Activated naive CD8-positive, alpha-beta T cell treated with anti-CD3 and anti-CD28 coated beads for 36 hours (primary cell): ENCODE results near the gene CDK5RAP3. TPM values are rescaled to one million over a fixed set of nuclear protein-coding genes. Genes with fewer than 3 reads are reported as not detected.
"Not testable (repeated sequence)": the region's sequence is repeated elsewhere in the genome, so short reads cannot be mapped to it uniquely, and the experiment has no call there.

Experiments used
- DNase-seq: peaks from one replicate; pipeline ENCODE4 v3.0.0; 2021
- H3K27ac Mint-ChIP-seq: one replicate; pipeline ENCODE4 v1.8.0; 2022; ENCODE audit warnings: mild to moderate bottlenecking, moderate library complexity, mixed read lengths
- H3K27me3 Mint-ChIP-seq: one replicate; pipeline ENCODE4 v1.8.0; 2022; ENCODE audit warnings: mild to moderate bottlenecking, mixed read lengths
- H3K36me3 Mint-ChIP-seq: one replicate; pipeline ENCODE4 v1.8.0; 2021; ENCODE audit warnings: mild to moderate bottlenecking, mixed read lengths
- H3K4me1 Mint-ChIP-seq: one replicate; pipeline ENCODE4 v1.8.0; 2021; ENCODE audit warnings: mixed read lengths
- H3K4me3 Mint-ChIP-seq: one replicate; pipeline ENCODE4 v1.8.0; 2022; ENCODE audit warnings: mild to moderate bottlenecking, moderate library complexity, mixed read lengths
- H3K9me3 Mint-ChIP-seq: one replicate; pipeline ENCODE4 v1.8.0; 2022; ENCODE audit warnings: mixed read lengths
- total RNA-seq, 2 experiments: library from RNA; stranded (reverse); gene quantifications; one replicate each; pipeline ENCODE4 v1.2.3, GENCODE V29; 2021

CDK5RAP3 gene
- total RNA-seq, 2 experiments from 2014 or later, result 163 to 168 TPM

DNA sequence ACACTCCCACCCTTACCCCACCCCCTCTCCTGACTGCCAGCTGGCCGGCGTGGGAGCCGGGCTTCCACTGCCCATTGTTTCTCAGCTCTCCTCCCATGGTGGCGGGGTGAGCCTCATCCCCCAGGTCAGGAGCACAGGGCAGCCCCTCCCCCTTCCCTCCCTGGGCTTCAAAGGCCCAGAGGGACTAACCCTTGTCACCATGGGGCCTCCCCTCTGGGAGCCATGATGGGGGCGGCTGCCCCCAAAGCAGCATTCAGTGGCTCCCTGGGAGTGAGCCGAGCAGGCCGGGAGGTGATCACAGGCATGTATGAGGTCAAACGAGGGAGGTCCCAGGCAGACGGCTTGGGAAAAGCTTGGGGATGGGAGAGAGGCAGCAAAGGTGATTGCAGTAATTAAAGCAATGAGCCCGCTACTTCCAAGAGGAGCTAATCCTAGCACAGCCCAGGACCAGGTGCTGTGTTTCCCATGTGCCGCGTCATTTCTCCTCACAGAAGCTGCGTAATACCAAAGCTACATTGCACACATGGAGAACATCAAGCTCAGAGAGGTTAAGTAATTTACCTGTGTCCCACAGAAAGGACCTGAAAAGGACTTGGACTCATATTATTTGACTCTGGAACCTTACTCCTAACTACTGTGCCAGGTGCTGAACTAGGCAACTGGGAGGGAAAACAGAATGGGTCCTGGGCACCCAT lies 24.5 kb downstream of the CDK5RAP3 start:
- DNase-seq, result no peak
- H3K27ac Mint-ChIP-seq, result no peak overlapping the region

DNA sequence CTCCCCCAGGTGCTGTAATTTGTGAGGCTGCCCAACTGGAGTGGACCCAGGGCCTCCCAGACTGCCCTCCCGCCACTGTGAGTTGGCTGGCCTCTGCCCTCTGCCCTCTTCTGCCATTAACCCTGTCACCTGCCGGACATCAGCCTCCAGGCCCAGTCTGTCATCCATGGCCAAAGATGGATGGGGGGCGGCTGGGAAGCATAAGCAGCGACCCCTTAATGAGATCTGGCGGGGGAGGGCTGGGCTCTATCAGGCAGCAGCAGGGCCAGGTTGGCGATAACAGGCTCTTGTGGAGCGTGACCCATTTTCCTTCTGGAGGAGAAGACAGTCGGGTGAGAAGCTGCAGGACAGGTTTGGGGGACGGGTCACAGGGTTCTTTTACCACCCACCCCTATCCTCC lies 25.3 kb downstream of the CDK5RAP3 start:
- H3K27me3 Mint-ChIP-seq, result no peaks in the 10 kb centered on the region
- no peaks in the 10 kb centered on the region for H3K9me3 Mint-ChIP-seq
- H3K4me1 Mint-ChIP-seq, result no peaks in the 10 kb centered on the region
- no peak for DNase-seq
- H3K4me3 Mint-ChIP-seq, result no peak overlapping the region
- H3K36me3 Mint-ChIP-seq, result no peaks in the 10 kb centered on the region
- H3K27ac Mint-ChIP-seq, result no peak overlapping the region

More for the DNA sequence above, 24.5 kb downstream of the CDK5RAP3 start:
- H3K9me3 Mint-ChIP-seq, result no peaks in the 10 kb centered on the region
- no peak overlapping the region for H3K4me3 Mint-ChIP-seq
- H3K36me3 Mint-ChIP-seq, result no peaks in the 10 kb centered on the region
- no peaks in the 10 kb centered on the region for H3K4me1 Mint-ChIP-seq
- no peaks in the 10 kb centered on the region for H3K27me3 Mint-ChIP-seq

DNA sequence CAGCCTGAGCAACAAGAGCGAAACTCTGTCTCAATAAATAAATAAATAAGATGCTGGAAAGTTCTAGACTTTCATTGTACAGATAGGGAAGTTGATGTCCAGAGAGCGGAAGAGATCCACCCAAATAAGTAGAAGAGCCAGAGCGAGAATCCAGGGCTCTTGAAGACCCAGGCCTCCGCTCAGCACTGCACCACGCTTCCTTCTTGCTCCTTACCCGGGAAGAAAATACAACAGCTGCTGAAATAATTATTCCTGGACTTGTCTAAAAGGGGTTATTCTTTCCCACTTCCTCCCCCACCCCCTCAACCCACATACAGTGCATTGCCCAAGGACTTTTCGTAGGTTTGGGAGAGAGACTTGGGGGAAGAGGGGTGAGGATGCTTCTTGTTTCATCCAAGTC lies 26.7 kb downstream of the CDK5RAP3 start:
- H3K4me1 Mint-ChIP-seq, result no peaks in the 10 kb centered on the region
- no peaks in the 10 kb centered on the region for H3K36me3 Mint-ChIP-seq
- H3K27me3 Mint-ChIP-seq, result no peaks in the 10 kb centered on the region
- no peak for DNase-seq
- H3K4me3 Mint-ChIP-seq, result no peak overlapping the region
- H3K27ac Mint-ChIP-seq, result no peak overlapping the region
- H3K9me3 Mint-ChIP-seq, result no peaks in the 10 kb centered on the region

DNA sequence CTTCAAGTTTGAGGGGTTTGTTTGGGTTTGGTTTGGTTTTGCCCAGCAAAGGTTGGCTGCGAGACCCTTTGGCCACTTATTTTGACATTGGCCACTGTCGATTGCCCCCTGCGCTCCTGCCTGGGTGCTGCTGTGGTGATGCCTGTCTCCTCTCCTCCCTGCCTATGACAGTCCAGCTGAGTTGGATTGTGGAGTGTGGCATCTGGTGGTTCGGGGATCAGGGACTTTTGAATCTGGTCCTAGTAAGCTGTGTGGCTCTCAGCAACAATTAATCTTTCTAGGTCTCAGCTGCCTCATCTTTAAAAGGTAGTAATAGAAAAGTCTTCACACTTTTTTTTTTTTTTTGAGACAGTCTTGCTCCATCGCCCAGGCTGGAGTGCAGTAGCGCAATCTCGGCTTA lies 27.1 kb downstream of the CDK5RAP3 start:
- Mint-ChIP-seq H3K27ac (no peak overlapping the region), H3K4me3 (no peak overlapping the region), H3K36me3 (no peaks in the 10 kb centered on the region), H3K4me1 (peaks cover 2% of the 10 kb centered on the region), H3K9me3 (no peaks in the 10 kb centered on the region), H3K27me3 (peaks cover 3% of the 10 kb centered on the region)
- no peak for DNase-seq

DNA sequence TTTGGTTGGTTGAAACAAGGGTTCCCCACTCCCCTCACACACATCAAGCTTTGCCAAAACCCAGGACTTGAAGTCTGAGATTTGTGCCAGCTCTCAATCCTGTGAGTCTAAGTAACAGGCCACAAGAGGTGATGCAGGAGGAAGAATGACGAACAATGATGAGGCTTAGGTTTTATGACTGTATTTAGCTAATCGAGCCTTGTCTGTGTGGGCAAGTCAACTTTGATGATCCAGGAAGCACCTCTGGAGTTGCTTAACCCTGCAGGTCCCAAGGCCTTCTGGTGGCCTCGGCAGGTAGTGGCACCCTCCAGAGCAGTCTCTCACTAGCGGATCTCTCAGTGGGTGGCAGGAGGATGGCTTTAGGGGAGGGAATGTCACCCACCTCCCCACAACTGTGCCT lies 28.7 kb downstream of the CDK5RAP3 start:
- H3K27ac Mint-ChIP-seq, result no peak overlapping the region
- no peaks in the 10 kb centered on the region for H3K36me3 Mint-ChIP-seq
- H3K9me3 Mint-ChIP-seq, result no peaks in the 10 kb centered on the region
- H3K4me1 Mint-ChIP-seq, result peaks cover 2% of the 10 kb centered on the region
- H3K27me3 Mint-ChIP-seq, result peaks cover 10% of the 10 kb centered on the region
- DNase-seq, result no peak
- H3K4me3 Mint-ChIP-seq, result no peak overlapping the region

DNA sequence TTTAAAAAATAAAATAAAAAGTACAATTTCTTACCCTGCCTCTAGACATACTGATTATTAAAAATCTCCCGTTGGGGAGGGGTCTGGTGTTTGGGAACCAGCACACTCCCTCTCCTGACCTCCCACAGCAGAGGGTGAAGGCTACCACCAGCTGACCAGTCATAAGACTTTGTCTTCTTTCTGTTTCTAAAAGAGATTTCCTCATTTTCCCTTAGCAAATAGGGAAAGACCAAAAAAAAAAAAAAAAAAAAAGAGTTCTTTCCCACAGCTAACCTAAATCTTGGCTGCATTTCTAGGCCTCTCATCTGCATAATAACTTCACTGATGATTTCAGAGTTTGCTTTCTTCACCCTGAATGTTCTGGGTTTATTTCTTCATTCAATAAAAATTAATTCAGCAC lies 30.3 kb downstream of the CDK5RAP3 start:
- H3K27me3 Mint-ChIP-seq, result peaks cover 14% of the 10 kb centered on the region
- no peak for DNase-seq
- H3K9me3 Mint-ChIP-seq, result no peaks in the 10 kb centered on the region
- H3K36me3 Mint-ChIP-seq, result no peaks in the 10 kb centered on the region
- no peak overlapping the region for H3K4me3 Mint-ChIP-seq
- no peak overlapping the region for H3K27ac Mint-ChIP-seq
- peaks cover 2% of the 10 kb centered on the region for H3K4me1 Mint-ChIP-seq

DNA sequence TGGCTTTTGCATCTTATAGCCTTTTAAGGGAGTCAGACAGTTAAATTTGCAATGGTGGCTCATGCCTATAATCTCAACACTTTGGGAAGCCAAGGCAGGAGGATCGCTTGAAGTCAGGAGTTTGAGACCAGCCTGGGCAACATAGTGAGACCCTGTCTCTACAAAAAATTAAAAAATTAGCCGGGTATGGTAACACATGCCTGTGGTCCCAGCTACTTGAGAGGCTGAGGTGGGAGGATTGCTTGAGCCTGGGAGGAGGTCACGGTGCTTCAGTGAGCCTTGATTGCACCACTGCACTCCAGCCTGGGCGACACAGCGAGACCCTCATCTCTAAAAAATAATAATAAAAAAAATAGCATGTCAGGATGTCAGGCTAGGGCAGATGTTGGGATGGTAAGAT lies 30.7 kb downstream of the CDK5RAP3 start:
- H3K36me3 Mint-ChIP-seq, DNase-seq, H3K9me3 Mint-ChIP-seq, H3K4me1 Mint-ChIP-seq, H3K27ac Mint-ChIP-seq, H3K4me3 Mint-ChIP-seq: not testable (repeated sequence)
- peaks cover 14% of the 10 kb centered on the region for H3K27me3 Mint-ChIP-seq

DNA sequence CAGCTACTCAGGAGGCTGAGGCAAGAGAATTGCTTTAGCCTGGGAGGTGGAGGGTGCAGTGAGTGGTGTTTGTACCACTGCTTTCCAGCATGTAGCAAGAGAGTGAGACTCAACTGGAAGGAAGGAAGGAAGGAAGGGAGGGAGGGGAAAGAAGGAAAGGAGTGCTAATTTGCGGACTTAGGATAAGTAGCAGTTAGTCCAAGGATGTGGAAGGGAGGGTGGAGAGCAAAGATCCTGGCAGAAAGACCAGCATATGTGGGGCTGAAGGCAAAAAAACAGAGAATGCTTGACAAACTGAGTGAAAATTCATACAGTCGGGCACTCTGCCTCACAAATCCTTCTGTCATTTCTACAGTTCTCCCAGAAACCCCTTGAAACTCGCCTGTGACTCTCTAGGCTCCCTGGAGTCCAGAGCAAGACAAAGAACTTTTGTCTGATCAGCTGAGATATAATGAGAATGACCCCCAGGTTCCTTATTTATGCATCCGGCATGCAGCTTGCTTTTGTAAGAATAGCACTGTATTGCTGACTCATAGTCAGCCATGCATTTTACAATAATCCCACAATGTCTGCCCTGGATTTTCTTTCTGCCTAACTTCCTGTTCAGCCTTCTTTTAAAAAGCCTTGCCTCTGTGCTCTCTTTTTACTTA lies 31.5 kb downstream of the CDK5RAP3 start:
- H3K4me3 Mint-ChIP-seq, result no peak overlapping the region

DNA sequence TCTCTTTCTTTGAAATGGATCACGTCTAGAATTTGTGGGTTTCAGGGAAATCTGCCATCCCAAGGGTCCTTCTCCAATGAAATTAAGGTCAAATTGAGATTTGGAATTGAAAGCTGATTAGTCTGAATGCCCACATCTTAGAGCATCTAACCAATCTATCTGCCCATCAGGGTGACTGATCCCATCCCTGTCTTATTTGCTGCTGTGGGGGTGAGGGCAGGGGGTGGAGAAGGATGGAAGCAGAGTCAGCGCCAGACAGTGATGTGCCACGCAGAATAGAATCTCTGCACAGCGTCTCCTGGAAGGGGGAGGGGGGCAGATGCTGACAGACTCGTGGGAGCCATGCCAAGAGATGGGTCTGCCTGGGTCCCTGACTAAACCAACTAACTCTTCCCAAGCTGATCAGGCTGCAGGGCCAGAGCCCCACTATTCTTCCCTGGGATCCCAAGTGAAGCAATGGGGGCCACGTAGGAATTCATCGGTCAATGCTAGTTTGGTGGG lies 32.1 kb downstream of the CDK5RAP3 start:
- Mint-ChIP-seq H3K27ac (no peak overlapping the region), H3K4me3 (no peak overlapping the region), H3K9me3 (no peaks in the 10 kb centered on the region), H3K4me1 (peaks cover 2% of the 10 kb centered on the region), H3K36me3 (no peaks in the 10 kb centered on the region), H3K27me3 (peaks cover 22% of the 10 kb centered on the region)
- DNase-seq, result no peak

More for the DNA sequence above, 31.5 kb downstream of the CDK5RAP3 start:
- Mint-ChIP-seq H3K9me3 (no peaks in the 10 kb centered on the region), H3K36me3 (no peaks in the 10 kb centered on the region), H3K27me3 (peaks cover 21% of the 10 kb centered on the region), H3K27ac (no peak overlapping the region), H3K4me1 (peaks cover 2% of the 10 kb centered on the region)
- DNase-seq, result no peak

DNA sequence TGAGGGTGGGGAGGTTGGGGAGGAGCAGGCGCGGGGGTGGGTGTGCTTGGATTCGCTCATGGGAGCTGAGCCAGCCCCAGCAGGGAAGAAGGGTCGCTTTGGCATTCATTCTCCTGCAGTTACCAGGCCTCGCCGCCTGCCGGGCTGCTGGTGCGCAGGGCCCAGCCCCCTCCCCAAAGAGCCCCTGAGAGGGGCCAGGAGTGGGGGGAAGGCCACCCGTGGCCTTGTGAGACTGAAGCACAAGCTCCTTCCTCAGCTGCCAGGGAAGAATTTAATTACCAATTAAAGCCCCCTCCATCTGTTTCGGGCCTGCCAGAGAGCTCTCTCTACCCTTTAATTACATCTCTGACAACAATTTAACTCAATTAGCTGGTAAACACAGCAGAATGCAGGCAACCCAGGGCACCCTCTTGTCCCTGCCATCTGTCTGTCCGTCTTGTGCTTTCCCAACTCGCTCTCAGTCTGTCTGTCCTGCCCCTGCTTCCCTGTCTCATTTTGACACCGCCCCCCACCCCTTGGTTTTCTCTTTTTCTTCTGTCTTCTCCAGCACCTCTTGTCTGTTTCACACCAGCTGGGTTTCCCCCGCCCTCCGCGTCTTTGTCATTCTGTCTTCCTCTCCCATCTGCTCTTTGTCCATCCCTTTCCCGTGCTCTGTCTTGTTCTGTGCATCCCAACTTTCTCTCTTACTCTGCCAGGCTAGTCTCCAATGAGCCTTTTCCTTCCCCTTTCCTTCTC lies 32.7 kb downstream of the CDK5RAP3 start:
- Mint-ChIP-seq H3K27me3 (peaks cover 25% of the 10 kb centered on the region), H3K27ac (no peak overlapping the region)

DNA sequence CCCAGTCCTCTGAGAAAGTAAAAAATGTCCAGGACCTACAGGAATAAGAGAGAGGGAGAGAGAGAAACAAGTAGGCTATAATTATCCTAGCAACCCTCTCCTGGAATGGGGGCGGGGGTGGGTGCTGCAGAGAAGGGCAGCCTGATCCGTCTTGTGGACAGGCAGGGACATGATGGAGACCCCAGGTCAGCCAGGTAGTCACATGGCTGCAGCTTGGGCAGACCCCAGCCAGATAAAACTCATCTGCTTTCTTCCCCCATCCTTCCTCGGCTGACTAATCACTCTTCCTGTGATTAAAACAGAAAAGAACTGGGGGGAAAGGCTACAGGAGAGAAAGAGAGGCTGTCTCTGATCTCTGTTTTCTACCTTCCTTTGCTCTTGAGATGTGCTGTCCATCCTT lies 34.1 kb downstream of the CDK5RAP3 start:
- H3K4me1 Mint-ChIP-seq, result peaks cover 2% of the 10 kb centered on the region
- peaks cover 27% of the 10 kb centered on the region for H3K27me3 Mint-ChIP-seq
- no peak for DNase-seq
- no peak overlapping the region for H3K4me3 Mint-ChIP-seq
- H3K9me3 Mint-ChIP-seq, result no peaks in the 10 kb centered on the region
- H3K27ac Mint-ChIP-seq, result no peak overlapping the region
- H3K36me3 Mint-ChIP-seq, result no peaks in the 10 kb centered on the region

More for the DNA sequence above, 32.7 kb downstream of the CDK5RAP3 start:
- no peaks in the 10 kb centered on the region for H3K9me3 Mint-ChIP-seq
- no peak overlapping the region for H3K4me3 Mint-ChIP-seq
- no peak for DNase-seq
- no peaks in the 10 kb centered on the region for H3K36me3 Mint-ChIP-seq
- H3K4me1 Mint-ChIP-seq, result peaks cover 2% of the 10 kb centered on the region

DNA sequence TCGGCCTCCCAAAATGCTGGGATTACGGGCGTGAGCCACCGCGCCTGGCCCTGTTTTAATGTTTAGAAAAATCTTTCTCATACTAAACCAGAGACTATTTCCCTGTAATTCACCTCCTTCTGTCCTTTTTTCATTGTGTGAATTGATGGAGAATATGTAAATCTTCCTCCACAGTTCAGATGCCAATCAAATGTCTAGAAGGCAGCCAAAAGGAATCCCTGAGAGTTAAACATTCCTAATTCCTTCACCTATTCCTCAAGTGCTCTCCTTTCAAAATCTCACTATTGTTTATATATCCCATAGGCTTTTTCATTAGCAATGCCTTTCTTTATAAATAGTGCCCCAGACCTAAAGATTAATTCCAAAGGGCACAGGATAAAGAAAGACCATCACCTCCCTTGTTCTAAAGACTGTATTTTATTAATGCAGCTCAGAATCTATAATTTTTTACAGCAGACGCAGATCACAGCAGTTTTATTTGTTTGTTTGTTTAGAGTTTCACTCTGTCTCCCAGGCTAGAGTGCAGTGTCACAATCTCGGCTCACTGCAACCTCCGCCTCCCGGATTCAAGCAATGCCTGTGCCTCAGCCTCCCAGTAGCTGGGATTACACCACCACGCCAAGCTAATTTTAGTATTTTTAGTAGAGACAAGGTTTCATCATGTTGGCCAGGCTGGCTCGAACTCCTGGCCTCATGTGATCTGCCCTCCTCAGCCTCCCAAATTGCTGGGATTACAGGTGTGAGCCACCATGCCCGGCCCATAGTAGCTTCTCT lies 36.2 kb downstream of the CDK5RAP3 start:
- Mint-ChIP-seq H3K27ac (no peak overlapping the region), H3K9me3 (no peaks in the 10 kb centered on the region), H3K4me3 (no peak overlapping the region), H3K27me3 (peaks cover 37% of the 10 kb centered on the region), H3K4me1 (peaks cover 8% of the 10 kb centered on the region), H3K36me3 (no peaks in the 10 kb centered on the region)
- DNase-seq, result no peak

DNA sequence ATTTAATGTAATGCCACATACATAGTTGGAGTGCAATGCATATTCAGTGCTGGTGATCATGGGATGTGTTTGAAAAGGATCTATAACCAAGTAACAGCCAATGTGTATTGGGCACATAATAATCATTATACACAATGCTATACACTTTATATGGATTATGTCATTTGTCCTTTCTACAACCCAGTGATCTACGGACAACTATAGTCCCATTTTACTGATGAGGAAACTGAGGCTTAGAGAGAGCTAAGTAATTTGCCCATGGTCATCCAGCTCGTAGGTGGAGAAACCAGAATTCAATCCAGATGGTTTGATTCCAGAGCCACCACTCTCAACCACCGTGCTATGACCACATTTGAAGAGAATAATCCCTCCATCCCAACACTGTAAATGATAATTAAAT lies 39.3 kb downstream of the CDK5RAP3 start:
- H3K27me3 Mint-ChIP-seq, result peaks cover 49% of the 10 kb centered on the region
- no peak overlapping the region for H3K4me3 Mint-ChIP-seq
- peaks cover 6% of the 10 kb centered on the region for H3K4me1 Mint-ChIP-seq
- no peaks in the 10 kb centered on the region for H3K36me3 Mint-ChIP-seq
- no peak for DNase-seq
- no peaks in the 10 kb centered on the region for H3K9me3 Mint-ChIP-seq
- H3K27ac Mint-ChIP-seq, result no peak overlapping the region

DNA sequence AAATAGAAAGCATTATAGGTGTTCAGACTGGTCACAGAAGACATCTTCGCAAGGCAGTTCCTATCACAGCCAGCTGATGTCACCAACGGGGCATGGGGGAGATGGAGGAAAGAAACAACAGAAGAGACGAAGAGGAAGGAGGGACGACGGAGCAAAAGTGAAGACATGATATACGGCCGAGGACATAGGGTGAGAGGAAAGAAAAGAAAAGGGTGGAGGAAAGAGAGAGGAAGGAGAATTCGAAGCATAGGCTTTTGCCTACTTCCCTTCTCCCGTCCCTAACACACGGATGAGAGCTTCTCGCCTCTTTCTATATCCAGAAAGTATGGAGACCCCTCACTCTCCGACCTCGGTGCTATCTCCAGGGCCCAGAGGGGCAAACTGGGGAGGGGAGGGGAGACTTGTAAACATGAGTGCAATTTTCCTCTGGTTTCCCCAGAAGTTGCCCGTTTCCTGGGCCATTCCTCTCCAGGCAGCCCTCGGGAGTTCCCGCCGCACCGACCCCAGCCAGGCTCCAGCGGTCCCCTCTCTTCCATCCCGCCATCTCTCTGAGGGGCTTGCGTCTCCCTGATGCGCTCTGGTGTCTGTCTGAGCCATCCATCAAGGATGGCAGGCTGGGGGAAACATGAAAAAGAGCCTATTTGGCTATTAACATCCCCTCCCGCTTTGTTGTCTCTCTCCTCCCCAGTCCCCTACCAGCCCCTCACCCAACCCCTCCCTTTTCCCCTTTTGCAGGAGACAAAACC lies 40.7 kb downstream of the CDK5RAP3 start:
- Mint-ChIP-seq H3K27me3 (peaks cover 44% of the 10 kb centered on the region), H3K27ac (no peak overlapping the region), H3K4me3 (peak overlapping the region; percentile 73), H3K9me3 (no peaks in the 10 kb centered on the region), H3K4me1 (peaks cover 6% of the 10 kb centered on the region), H3K36me3 (no peaks in the 10 kb centered on the region)
- DNase-seq, result peak; percentile 49
